B cell (primary cell): ENCODE data around the gene SGSH. TPM values are rescaled to one million over a fixed set of nuclear protein-coding genes. Genes with fewer than 3 reads are reported as not detected.

Experiments
- ATAC-seq: fragments of 200-7000 bp; cut with Tn5 transposase; one replicate; pipeline ENCODE4 v1.10.0; 2021; ENCODE audit warnings: low read depth, mild to moderate bottlenecking, moderate number of reproducible peaks, moderate library complexity
- CTCF ChIA-PET: fragments of 350-600 bp; sonication (Branson Sonifier 250); formaldehyde crosslinking; loops from one replicate; lab custom pipeline; 2021; ENCODE audit warnings: antibody characterized with exemption, inconsistent platforms; lab: Charles Lee
- POLR2A ChIA-PET: fragments of 350-600 bp; sonication (Branson Sonifier 250); formaldehyde crosslinking; loops from one replicate; lab custom pipeline; 2021; ENCODE audit warnings: antibody characterized with exemption; lab: Charles Lee
- DNase-seq: peaks from one replicate; pipeline ENCODE4 v3.0.0; 2013
- H2AFZ ChIP-seq: 2 replicates; pipeline ENCODE4 v1.6.1; 2012; ENCODE audit warnings: mild to moderate bottlenecking, low read depth, low read length; ENCODE audit not compliant: insufficient read depth, poor library complexity, severe bottlenecking
- H3K27ac ChIP-seq, 2 donors: 1 replicate in 1 of 2; 2 replicates in 1 of 2; pipeline ENCODE4 v1.5.1; 2012 to 2013; ENCODE audit warnings: low read length in 2 of 2, mild to moderate bottlenecking in 2 of 2, moderate library complexity in 1 of 2
- H3K27me3 ChIP-seq, 4 experiments: fragments of 200-600 bp in 1 of 4; sonication (generic) in 1 of 4; replicated peaks in 1 of 4; 1 replicate in 2 of 4; 2 replicates in 2 of 4; pipeline versions ENCODE4 v1.6.1 to v1.7.0; 2013 to 2016; ENCODE audit warnings: low read length in 3 of 4, mild to moderate bottlenecking in 2 of 4, mixed read lengths in 1 of 4, moderate library complexity in 1 of 4; ENCODE audit not compliant: insufficient read depth in 4 of 4, control insufficient read depth in 3 of 4; ENCODE audit errors: control extremely low read depth in 1 of 4
- H3K36me3 ChIP-seq, 2 experiments: replicated peaks in 1 of 2; 1 replicate in 1 of 2; 2 replicates in 1 of 2; pipeline versions ENCODE4 v1.6.1 to v1.7.1; 2013; ENCODE audit warnings: low read length in 1 of 2; ENCODE audit not compliant: insufficient read depth in 2 of 2, control insufficient read depth in 1 of 2; ENCODE audit errors: control extremely low read depth in 1 of 2, extremely low read depth in 1 of 2
- H3K4me1 ChIP-seq, 2 donors: fragments of 200-600 bp in 1 of 2; sonication (generic) in 1 of 2; 1 replicate in 1 of 2; 2 replicates in 1 of 2; pipeline versions ENCODE4 v1.5.1 to v1.6.1; 2013 to 2017; ENCODE audit warnings: low read length in 2 of 2; ENCODE audit not compliant: control insufficient read depth in 2 of 2, insufficient read depth in 2 of 2
- H3K4me2 ChIP-seq: replicated peaks from 2 replicates; pipeline ENCODE3; 2012; ENCODE audit warnings: mild to moderate bottlenecking, low read depth, low read length; ENCODE audit not compliant: poor library complexity, severe bottlenecking
- H3K4me3 ChIP-seq, 5 experiments: fragments of 200-600 bp in 1 of 5; sonication (generic) in 1 of 5; 1 replicate in 3 of 5; 2 replicates in 2 of 5; pipeline versions ENCODE4 v1.5.1 to v1.7.0; 2011 to 2016; ENCODE audit warnings: low read length in 4 of 5, mild to moderate bottlenecking in 4 of 5, low read depth in 2 of 5, control low read depth in 1 of 5, moderate library complexity in 1 of 5; ENCODE audit not compliant: insufficient read depth in 1 of 5; ENCODE audit errors: control extremely low read depth in 1 of 5, extremely low read depth in 1 of 5
- H3K79me2 ChIP-seq: fragments of 200-600 bp; sonication (generic); one replicate; pipeline ENCODE4 v1.6.0; 2016; ENCODE audit warnings: low read length; ENCODE audit not compliant: control insufficient read depth, insufficient read depth
- H3K9ac ChIP-seq: fragments of 200-600 bp; sonication (generic); 2 replicates; pipeline ENCODE4 v1.6.1; 2017; ENCODE audit warnings: mild to moderate bottlenecking, low read length, moderate library complexity
- H3K9me3 ChIP-seq, 3 donors: one replicate each; pipeline versions ENCODE4 v1.6.1 to v1.7.1; 2013; ENCODE audit warnings: low read length in 2 of 3; ENCODE audit not compliant: control insufficient read depth in 2 of 3, insufficient read depth in 1 of 3; ENCODE audit errors: control extremely low read depth in 1 of 3
- H4K20me1 ChIP-seq: 2 replicates; pipeline ENCODE4 v1.6.0; 2012; ENCODE audit warnings: mild to moderate bottlenecking, low read length; ENCODE audit not compliant: insufficient read depth, control insufficient read depth, poor library complexity, severe bottlenecking
- H3K27ac Mint-ChIP-seq: one replicate; pipeline ENCODE4 v1.8.0; 2021; ENCODE audit warnings: mixed read lengths
- H3K27me3 Mint-ChIP-seq: one replicate; pipeline ENCODE4 v1.8.0; 2021; ENCODE audit warnings: mixed read lengths
- H3K4me1 Mint-ChIP-seq: one replicate; pipeline ENCODE4 v1.8.0; 2021; ENCODE audit warnings: mixed read lengths
- H3K4me3 Mint-ChIP-seq: one replicate; pipeline ENCODE4 v1.8.0; 2021; ENCODE audit warnings: mixed read lengths
- H3K9me3 Mint-ChIP-seq: one replicate; pipeline ENCODE4 v1.8.0; 2022; ENCODE audit warnings: mixed read lengths; ENCODE audit not compliant: insufficient read depth
- CTCF ChIP-seq: fragments of 200-600 bp; IDR thresholded peaks from one replicate; pipeline ENCODE4 v1.8.0; 2022; ENCODE audit warnings: antibody characterized with exemption, mild to moderate bottlenecking
- EZH2 ChIP-seq: IDR thresholded peaks from 2 replicates; pipeline ENCODE4 v1.6.1; 2012; ENCODE audit warnings: borderline replicate concordance, low read depth, mild to moderate bottlenecking, moderate library complexity, low read length; ENCODE audit not compliant: insufficient read depth, poor library complexity, severe bottlenecking
- WGBS: methylation state at CpG from one replicate; pipeline ENCODE4 v1.1.5; 2013; ENCODE audit warnings: missing lambda C conversion rate; ENCODE audit not compliant: insufficient coverage; 5-methylcytosine and 5-hydroxymethylcytosine counted together
- intact Hi-C: fragments of 100-400 bp; cut with micrococcal nuclease; formaldehyde crosslinking; loops from one replicate; pipeline ENCODE4 v1.10.0; 2022
- polyA plus RNA-seq: library from polyadenylated mRNA; depleted of rRNA; stranded (reverse); fragments of >200 nt; gene quantifications from 2 replicates; pipeline ENCODE4 v1.2.3, GENCODE V29; 2012
- total RNA-seq, 2 donors: library from RNA; stranded (reverse); fragments of 120-200 nt in 1 of 2; gene quantifications; 1 replicate in 1 of 2; 2 replicates in 1 of 2; pipeline versions ENCODE4 v1.2.3 to v1.2.4, GENCODE V29; 2013 to 2022

Gene SGSH
- total and polyA plus RNA-seq, 2 donors (not counting 1 experiment from before 2014, with no cell fraction given): 44.5 to 83.7 TPM

- Histone ChIP-seq H3K4me1 (no peaks in the 10 kb centered on the region), H3K9me3 (no peaks in the 10 kb centered on the region), H3K36me3 (no peaks in the 10 kb centered on the region), H2AFZ (no peak overlapping the region), H4K20me1 (no peaks in the 10 kb centered on the region), H3K4me3 (no peak overlapping the region), H3K27ac (no peak overlapping the region), H3K79me2 (no peaks in the 10 kb centered on the region), H3K9ac (no peak overlapping the region), H3K27me3 (no peaks in the 10 kb centered on the region), H3K4me2 (no peak overlapping the region)
- ChIA-PET CTCF (no interaction called here), POLR2A (no interaction called here)
- Mint-ChIP-seq H3K4me3 (no peak overlapping the region), H3K27ac (no peak overlapping the region), H3K9me3 (no peaks in the 10 kb centered on the region), H3K27me3 (no peaks in the 10 kb centered on the region), H3K4me1 (no peaks in the 10 kb centered on the region)
- intact Hi-C loops: no loop called here
- no peak for DNase-seq
- TF ChIP-seq CTCF: no peak
- TF ChIP-seq EZH2: no peak
- ATAC-seq: no peak
- 91% methylated on average over 8 of the region's 11 CpGs for WGBS
These were observed 16.6 kb downstream of the SGSH start for GRCh38 chr17:80203471-80203963.

- CTCF ChIA-PET: interaction anchor here (0.8 kb wide), 1 partner anchor 50 kb away, joined by 3 read pairs; no protein-coding TSS in a partner anchor
- ATAC-seq: no peak
- POLR2A ChIA-PET: interaction anchor here (0.6 kb wide), 1 partner anchor 1018 kb away, joined by 17 read pairs; no protein-coding TSS in a partner anchor
- H3K27ac Mint-ChIP-seq: no peak overlapping the region
- no peak for TF ChIP-seq CTCF
- TF ChIP-seq EZH2: no peak
- no peaks in the 10 kb centered on the region for H3K9me3 Mint-ChIP-seq
- intact Hi-C loops: no loop called here
- H3K27ac ChIP-seq: no peak overlapping the region
- DNase-seq: no peak
- H3K4me3 Mint-ChIP-seq: no peak overlapping the region
- no peaks in the 10 kb centered on the region for H3K27me3 ChIP-seq
- H3K4me3 ChIP-seq: no peak overlapping the region
- H3K9ac ChIP-seq: no peak overlapping the region
- 92% methylated on average over 12 of the region's 17 CpGs for WGBS
- H4K20me1 ChIP-seq: no peaks in the 10 kb centered on the region
- H3K4me1 ChIP-seq: no peaks in the 10 kb centered on the region
- no peaks in the 10 kb centered on the region for H3K27me3 Mint-ChIP-seq
- no peaks in the 10 kb centered on the region for H3K36me3 ChIP-seq
- H2AFZ ChIP-seq: no peak overlapping the region
- no peak overlapping the region for H3K4me2 ChIP-seq
- H3K9me3 ChIP-seq: no peaks in the 10 kb centered on the region
- H3K4me1 Mint-ChIP-seq: no peaks in the 10 kb centered on the region
- no peaks in the 10 kb centered on the region for H3K79me2 ChIP-seq
These were observed 17.9 kb downstream of the SGSH start for GRCh38 chr17:80202197-80202596.
